Fibroblast of pulmonary artery (primary cell): Measurements from ENCODE around the gene EIPR1.

Experiments used
- DNase-seq: peaks from one replicate; pipeline ENCODE4 v3.0.0-alpha.2; 2010; ENCODE audit warnings: low read depth
- H3K4me3 ChIP-seq: replicated peaks from 2 replicates; pipeline ENCODE4 v1.5.1; 2011; ENCODE audit warnings: low read depth, mild to moderate bottlenecking, control low read depth, low read length, moderate library complexity
- CTCF ChIP-seq: IDR thresholded peaks from 2 replicates; pipeline ENCODE4 v1.5.1; 2011; ENCODE audit warnings: mild to moderate bottlenecking, control low read depth, low read length, inconsistent platforms; ENCODE audit errors: missing control alignments

Gene EIPR1

GRCh38 chr2:3265471-3265870 lies 112.1 kb downstream of the EIPR1 start:
- no peak for TF ChIP-seq CTCF
- H3K4me3 ChIP-seq: no peak overlapping the region

GRCh38 chr2:3264010-3264744 lies 113.4 kb downstream of the EIPR1 start:
- no peak overlapping the region for H3K4me3 ChIP-seq
- TF ChIP-seq CTCF: no peak
- no peak for DNase-seq

More at GRCh38 chr2:3265471-3265870, 112.1 kb downstream of the EIPR1 start:
- no peak for DNase-seq

- DNase-seq: no peak
- no peak for TF ChIP-seq CTCF
- H3K4me3 ChIP-seq: no peak overlapping the region
Measured at GRCh38 chr2:3263487-3263886, 114.1 kb downstream of the EIPR1 start.

- DNase-seq: no peak
- H3K4me3 ChIP-seq: no peak overlapping the region
- no peak for TF ChIP-seq CTCF
Measured at GRCh38 chr2:3262437-3263388, 114.9 kb downstream of the EIPR1 start.

GRCh38 chr2:3261511-3261910 lies 116.1 kb downstream of the EIPR1 start:
- TF ChIP-seq CTCF: no peak
- no peak overlapping the region for H3K4me3 ChIP-seq
- no peak for DNase-seq

GRCh38 chr2:3260959-3261358 lies 116.7 kb downstream of the EIPR1 start:
- no peak for DNase-seq
- H3K4me3 ChIP-seq: no peak overlapping the region
- TF ChIP-seq CTCF: no peak
